ENCODE measurements around the gene TLL2. TPM values are rescaled to one million over a fixed set of nuclear protein-coding genes. Genes with fewer than 3 reads are reported as not detected.

Gene TLL2
- total RNA-seq, 1 donor from 2014 or later = 0.25 TPM

GRCh38 chr10:96457341-96457740 lies 56.4 kb downstream of the TLL2 start:
- Histone ChIP-seq H3K4me1 (no peaks in the 10 kb centered on the region), H3K36me3 (no peaks in the 10 kb centered on the region)

DNA sequence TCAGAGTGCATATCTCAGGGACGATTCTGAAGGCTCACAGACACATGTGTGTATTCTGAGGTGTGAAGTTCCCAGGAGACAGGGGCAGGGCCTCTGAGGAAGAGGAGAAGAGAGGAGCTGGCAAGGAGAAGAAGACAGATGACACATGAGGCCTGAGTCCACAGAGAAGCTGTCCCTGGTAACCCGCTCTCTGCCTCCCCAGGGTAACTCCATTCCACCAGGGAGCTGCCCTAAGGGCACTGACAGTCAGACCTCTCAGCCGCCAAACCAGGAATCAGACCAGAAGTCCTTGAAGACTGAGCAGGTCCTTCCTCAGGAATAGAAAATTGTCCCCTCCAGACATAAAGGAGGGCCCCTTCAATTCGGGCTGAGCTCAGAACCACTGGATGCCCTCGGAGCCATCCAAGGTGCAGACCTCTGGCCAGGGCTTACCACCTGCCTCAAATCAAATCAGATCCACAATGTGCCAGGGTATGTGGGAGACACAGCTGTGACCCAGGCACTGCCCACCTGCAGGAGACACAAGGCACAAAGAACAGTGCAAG lies 57.4 kb downstream of the TLL2 start:
- peak in 1 of 2 donors; percentile 70 for DNase-seq (ENCODE audit: extremely low spot score in 2 of 2)
- Histone ChIP-seq H3K27me3 (no peaks in the 10 kb centered on the region), H3K27ac (no peak overlapping the region), H3K4me3 (no peak overlapping the region), H3K9me3 (no peaks in the 10 kb centered on the region), H3K36me3 (no peaks in the 10 kb centered on the region), H3K4me1 (no peaks in the 10 kb centered on the region)
- intact Hi-C loops (cut with DNase I) = no loop called here
- TF ChIP-seq POLR2AphosphoS5 (IDR thresholded peaks at IDR 0.05; ENCODE audit: insufficient read depth in 1 of 2, low read depth in 1 of 2) = no peak

More at GRCh38 chr10:96457341-96457740, 56.4 kb downstream of the TLL2 start:
- peak in 1 of 2 donors; percentile 56 for DNase-seq (ENCODE audit: extremely low spot score in 2 of 2)
- no peak for TF ChIP-seq CTCF (IDR thresholded peaks at IDR 0.05)
- no peak for TF ChIP-seq POLR2AphosphoS5 (IDR thresholded peaks at IDR 0.05; ENCODE audit: insufficient read depth in 1 of 2, low read depth in 1 of 2)
- TF ChIP-seq POLR2A (IDR thresholded peaks at IDR 0.05) = no peak
- intact Hi-C loops (cut with DNase I) = no loop called here
- H3K27ac ChIP-seq = no peak overlapping the region
- H3K4me3 ChIP-seq = no peak overlapping the region
- H3K27me3 ChIP-seq = no peaks in the 10 kb centered on the region
- H3K9me3 ChIP-seq = no peaks in the 10 kb centered on the region

DNA sequence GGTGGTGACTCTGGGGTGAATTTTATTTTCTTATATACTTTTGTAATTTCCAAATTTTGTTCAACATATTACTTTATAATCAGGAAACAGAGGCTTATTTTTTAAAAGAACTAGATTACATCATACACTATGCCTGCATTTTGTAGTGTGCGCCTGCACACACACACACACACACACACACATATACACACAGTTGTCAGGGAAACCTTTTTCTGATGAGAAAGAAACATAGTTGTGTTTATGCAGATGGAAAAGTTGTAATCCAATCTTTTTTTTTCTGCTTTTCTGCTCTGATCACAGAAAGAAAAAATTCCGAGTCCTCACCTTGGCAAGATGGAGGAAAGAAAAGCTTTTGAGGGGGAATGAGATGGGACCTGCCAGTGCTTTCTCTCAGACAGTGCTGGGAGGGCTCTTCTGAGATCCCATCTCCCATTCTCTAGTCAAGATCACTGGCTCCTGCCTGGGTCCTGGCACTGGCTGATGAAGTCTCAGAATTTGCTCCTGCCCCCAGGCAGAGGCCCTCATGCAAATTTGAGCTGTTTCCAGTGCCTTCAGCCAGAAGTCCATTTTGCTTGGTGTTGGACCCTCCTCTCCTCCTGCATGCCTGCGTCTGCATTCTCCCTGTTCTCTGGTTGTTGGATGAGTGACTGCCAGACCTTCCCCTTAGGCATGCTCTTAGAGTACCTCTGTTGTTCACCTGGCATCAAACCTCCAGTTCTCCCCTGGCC lies 59.7 kb downstream of the TLL2 start:
- intact Hi-C loops (cut with DNase I) = no loop called here
- no peaks in the 10 kb centered on the region for H3K27me3 ChIP-seq
- H3K27ac ChIP-seq = no peak overlapping the region
- DNase-seq (ENCODE audit: extremely low spot score in 2 of 2) = peak in 1 of 2 donors; percentile 85
- H3K4me3 ChIP-seq = no peak overlapping the region
- TF ChIP-seq POLR2AphosphoS5 (IDR thresholded peaks at IDR 0.05; ENCODE audit: insufficient read depth in 1 of 2, low read depth in 1 of 2) (no peak), CTCF (IDR thresholded peaks at IDR 0.05) (no peak), POLR2A (IDR thresholded peaks at IDR 0.05) (no peak)
- H3K36me3 ChIP-seq = no peaks in the 10 kb centered on the region
- H3K4me1 ChIP-seq = no peaks in the 10 kb centered on the region
- H3K9me3 ChIP-seq = no peaks in the 10 kb centered on the region

- no peak overlapping the region for H3K4me3 ChIP-seq
- H3K36me3 ChIP-seq = no peaks in the 10 kb centered on the region
- TF ChIP-seq CTCF (IDR thresholded peaks at IDR 0.05) = no peak
- TF ChIP-seq POLR2A (IDR thresholded peaks at IDR 0.05) = no peak
- TF ChIP-seq POLR2AphosphoS5 (IDR thresholded peaks at IDR 0.05; ENCODE audit: insufficient read depth in 1 of 2, low read depth in 1 of 2) = no peak
- H3K27me3 ChIP-seq = no peaks in the 10 kb centered on the region
- intact Hi-C loops (cut with DNase I) = no loop called here
- DNase-seq (ENCODE audit: extremely low spot score in 2 of 2) = peak in 1 of 2 donors; percentile 20
- H3K9me3 ChIP-seq = no peaks in the 10 kb centered on the region
- no peak overlapping the region for H3K27ac ChIP-seq
- H3K4me1 ChIP-seq = no peaks in the 10 kb centered on the region
Measured at GRCh38 chr10:96452494-96453153, 61.1 kb downstream of the TLL2 start.

DNA sequence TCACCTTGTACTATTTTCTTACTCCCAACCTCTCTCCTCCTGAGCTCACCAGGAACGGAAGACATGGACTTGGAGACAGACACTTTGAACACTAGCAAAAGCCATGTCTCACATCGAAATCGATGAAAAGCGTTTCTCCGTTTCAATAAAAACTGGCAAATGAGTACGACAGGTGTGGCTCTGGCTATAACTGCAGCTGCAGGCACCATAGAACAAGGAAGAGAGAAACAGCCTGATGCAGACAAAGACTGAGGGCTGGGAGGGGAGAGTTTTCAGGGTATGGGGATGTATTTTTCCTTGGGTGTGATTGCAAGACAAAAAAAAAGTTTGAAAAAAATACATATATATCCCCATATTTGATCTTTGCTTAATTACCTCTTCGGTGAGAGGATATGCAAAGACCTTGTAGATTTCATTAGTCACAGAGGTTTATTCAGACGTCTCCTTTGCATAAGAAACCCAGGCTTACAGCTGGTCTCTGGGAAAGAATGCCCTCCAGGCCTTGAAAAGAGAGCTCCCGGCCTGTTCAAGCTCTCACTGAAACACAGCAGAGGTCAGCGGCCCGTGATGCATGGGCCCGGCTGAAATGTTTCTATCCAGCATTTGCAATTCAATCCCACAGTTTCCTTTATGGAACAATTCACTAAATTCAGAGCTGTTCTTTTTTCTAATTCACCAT lies 63.1 kb downstream of the TLL2 start:
- TF ChIP-seq POLR2A (IDR thresholded peaks at IDR 0.05) = no peak
- no peak for TF ChIP-seq POLR2AphosphoS5 (IDR thresholded peaks at IDR 0.05; ENCODE audit: insufficient read depth in 1 of 2, low read depth in 1 of 2)
- TF ChIP-seq CTCF (IDR thresholded peaks at IDR 0.05) = no peak
- H3K27ac ChIP-seq = no peak overlapping the region

More for the DNA sequence above, 63.1 kb downstream of the TLL2 start:
- H3K9me3 ChIP-seq = no peaks in the 10 kb centered on the region
- intact Hi-C loops (cut with DNase I) = no loop called here
- no peak overlapping the region for H3K4me3 ChIP-seq
- no peaks in the 10 kb centered on the region for H3K27me3 ChIP-seq
- peak in 1 of 2 donors; percentile 32 for DNase-seq (ENCODE audit: extremely low spot score in 2 of 2)
- H3K4me1 ChIP-seq = no peaks in the 10 kb centered on the region
- H3K36me3 ChIP-seq = no peaks in the 10 kb centered on the region
